ENCODE results near the gene MARCHF2. TPM values are rescaled to one million over a fixed set of nuclear protein-coding genes. Genes with fewer than 3 reads are reported as not detected.

The MARCHF2 gene
- total RNA-seq, 1 experiment from 2014 or later = 27.5 TPM

DNA sequence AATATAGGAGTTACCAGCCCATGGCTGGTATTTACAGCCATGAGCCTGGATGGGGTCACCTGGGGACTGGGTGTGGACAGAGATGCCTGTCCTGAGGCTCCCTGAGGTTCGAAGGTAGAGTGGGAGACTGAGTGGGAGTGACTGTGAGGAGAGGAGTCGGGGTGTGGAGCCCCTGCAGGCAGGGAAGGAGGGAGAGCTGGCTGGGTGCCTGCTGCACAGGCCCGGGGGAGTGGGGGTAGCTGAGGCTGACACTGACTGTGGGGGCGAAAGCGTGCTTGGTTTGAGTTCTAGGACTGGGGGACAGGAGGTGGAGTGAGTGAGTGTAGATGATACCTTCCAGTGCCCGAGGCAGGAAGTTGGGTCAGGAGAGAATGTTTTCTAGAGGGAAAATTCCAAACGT lies 15.8 kb upstream of the MARCHF2 start:
- peaks cover 3% of the 10 kb centered on the region; the same call in 1 of the 2 replicates for H3K79me2 ChIP-seq (ENCODE audit: insufficient read depth, low read length)
- Mint-ChIP-seq H3K9me3 (no peaks in the 10 kb centered on the region; a peak in 1 of 5 replicates), H3K27me3 (ENCODE audit: low read depth) (no peaks in the 10 kb centered on the region), H3K4me1 (peaks cover 9 to 10% of the 10 kb centered on the region in 2 experiments), H3K27ac (peak overlapping the region; percentile 34 to 97 (median 69); a peak in 5 of 7 replicates), H3K36me3 (ENCODE audit: insufficient read depth in 1 of 3, low read depth in 3 of 3) (peaks cover 10 to 22% (median 17%) of the 10 kb centered on the region in 3 experiments; a peak in 6 of 7 replicates), H3K4me3 (no peak overlapping the region)
- no peaks in the 10 kb centered on the region for H3K9me3 ChIP-seq (ENCODE audit: control insufficient read depth, low read depth, low read length)
- no peak overlapping the region for H2BK15ac ChIP-seq (ENCODE audit: low read depth, low read length)
- H3K27me3 ChIP-seq (ENCODE audit: insufficient read depth, low read length) = no peaks in the 10 kb centered on the region
- no peak overlapping the region for H2BK5ac ChIP-seq (ENCODE audit: insufficient read length, low read length)
- H3K4ac ChIP-seq (ENCODE audit: low read depth, low read length) = no peak overlapping the region
- H2AFZ ChIP-seq (ENCODE audit: low read length) = no peak overlapping the region
- no peak overlapping the region for H4K5ac ChIP-seq (ENCODE audit: insufficient read length, low read depth, low read length)
- H3K18ac ChIP-seq (ENCODE audit: insufficient read length, low read depth, low read length) = no peak overlapping the region
- no peak overlapping the region for H3K14ac ChIP-seq (ENCODE audit: insufficient read depth, low read length)
- H3K27ac ChIP-seq (ENCODE audit: insufficient read length, low read depth, low read length) = no peak overlapping the region
- H3K9ac ChIP-seq (ENCODE audit: extremely low read depth, insufficient read length, low read length) = no peak overlapping the region
- no peak overlapping the region for H3K23ac ChIP-seq (ENCODE audit: insufficient read length, low read depth, low read length)
- H3K79me1 ChIP-seq (ENCODE audit: insufficient read depth, low read depth, low read length, poor library complexity, severe bottlenecking) = peaks cover 6% of the 10 kb centered on the region
- no CpG with 5 or more reads among the region's 7 CpGs for WGBS (ENCODE audit: extremely low coverage, insufficient read length, low lambda C conversion rate)
- TF ChIP-seq, protein P1, sequence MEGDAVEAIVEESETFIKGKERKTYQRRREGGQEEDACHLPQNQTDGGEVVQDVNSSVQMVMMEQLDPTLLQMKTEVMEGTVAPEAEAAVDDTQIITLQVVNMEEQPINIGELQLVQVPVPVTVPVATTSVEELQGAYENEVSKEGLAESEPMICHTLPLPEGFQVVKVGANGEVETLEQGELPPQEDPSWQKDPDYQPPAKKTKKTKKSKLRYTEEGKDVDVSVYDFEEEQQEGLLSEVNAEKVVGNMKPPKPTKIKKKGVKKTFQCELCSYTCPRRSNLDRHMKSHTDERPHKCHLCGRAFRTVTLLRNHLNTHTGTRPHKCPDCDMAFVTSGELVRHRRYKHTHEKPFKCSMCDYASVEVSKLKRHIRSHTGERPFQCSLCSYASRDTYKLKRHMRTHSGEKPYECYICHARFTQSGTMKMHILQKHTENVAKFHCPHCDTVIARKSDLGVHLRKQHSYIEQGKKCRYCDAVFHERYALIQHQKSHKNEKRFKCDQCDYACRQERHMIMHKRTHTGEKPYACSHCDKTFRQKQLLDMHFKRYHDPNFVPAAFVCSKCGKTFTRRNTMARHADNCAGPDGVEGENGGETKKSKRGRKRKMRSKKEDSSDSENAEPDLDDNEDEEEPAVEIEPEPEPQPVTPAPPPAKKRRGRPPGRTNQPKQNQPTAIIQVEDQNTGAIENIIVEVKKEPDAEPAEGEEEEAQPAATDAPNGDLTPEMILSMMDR (conservative IDR thresholded peaks at IDR 0.05) = no peak
- no peak overlapping the region for H2BK12ac ChIP-seq (ENCODE audit: insufficient read length, low read depth, low read length)
- H3K4me2 ChIP-seq (ENCODE audit: insufficient read depth, insufficient read length, low read length) = no peak overlapping the region
- H2BK120ac ChIP-seq (ENCODE audit: low read depth, low read length, poor library complexity, severe bottlenecking) = no peak overlapping the region
- no peak for DNase-seq
- no peak overlapping the region for H4K91ac ChIP-seq (ENCODE audit: insufficient read length, low read depth, low read length)
- H3K56ac ChIP-seq (ENCODE audit: insufficient read length, low read depth, low read length) = no peak overlapping the region
- no peaks in the 10 kb centered on the region for H3K23me2 ChIP-seq (ENCODE audit: insufficient read length, low read depth, low read length, poor library complexity, severe bottlenecking)
- no peak overlapping the region for H4K8ac ChIP-seq (replicated peaks; ENCODE audit: insufficient read length, low read depth, low read length)
- H3T11ph ChIP-seq (ENCODE audit: low read length) = no peak overlapping the region
- H2AK5ac ChIP-seq (ENCODE audit: insufficient read length, low read length) = no peak overlapping the region
- H4K20me1 ChIP-seq (ENCODE audit: control insufficient read depth, insufficient read depth, insufficient read length) = no peaks in the 10 kb centered on the region
- H3K4me1 ChIP-seq (ENCODE audit: insufficient read depth, low read length) = no peaks in the 10 kb centered on the region
- H2BK20ac ChIP-seq (ENCODE audit: low read depth, low read length, poor library complexity, severe bottlenecking) = no peak overlapping the region

Measured in H9 (cell line).